Parathyroid adenoma (tissue), 2 donors: Measurements from ENCODE around the gene TMX2.

Source experiments
- H2AFZ ChIP-seq: fragments of 300-600 bp; sonication (generic); one replicate; pipeline ENCODE4 v1.7.0; 2017; ENCODE audit warnings: antibody characterized with exemption, mild to moderate bottlenecking
- H3K27ac ChIP-seq: fragments of 300-600 bp; sonication (generic); one replicate; pipeline ENCODE4 v1.7.0; 2017
- H3K27me3 ChIP-seq: fragments of 300-600 bp; sonication (generic); one replicate; pipeline ENCODE4 v1.7.0; 2017; ENCODE audit warnings: low read length; ENCODE audit not compliant: control insufficient read depth, insufficient read depth
- H3K36me3 ChIP-seq: fragments of 300-600 bp; sonication (generic); one replicate; pipeline ENCODE4 v1.7.0; 2017; ENCODE audit warnings: low read length; ENCODE audit not compliant: control insufficient read depth, insufficient read depth
- H3K4me1 ChIP-seq: fragments of 300-600 bp; sonication (generic); one replicate; pipeline ENCODE4 v1.7.0; 2017; ENCODE audit warnings: control low read depth
- H3K4me2 ChIP-seq: fragments of 300-600 bp; sonication (generic); one replicate; pipeline ENCODE4 v1.7.0; 2017; ENCODE audit warnings: low read length
- H3K4me3 ChIP-seq: fragments of 300-600 bp; sonication (generic); one replicate; pipeline ENCODE4 v1.7.0; 2017; ENCODE audit warnings: low read depth, low read length
- H3K79me2 ChIP-seq: fragments of 300-600 bp; sonication (generic); one replicate; pipeline ENCODE4 v1.7.0; 2017; ENCODE audit warnings: control low read depth
- H3K9ac ChIP-seq: fragments of 300-600 bp; sonication (generic); one replicate; pipeline ENCODE4 v1.7.0; 2017; ENCODE audit warnings: mild to moderate bottlenecking
- H3K9me3 ChIP-seq: fragments of 300-600 bp; sonication (generic); one replicate; pipeline ENCODE4 v1.7.0; 2017; ENCODE audit warnings: low read length; ENCODE audit not compliant: control insufficient read depth
- CTCF ChIP-seq: fragments of 300-600 bp; sonication (generic); IDR thresholded peaks from one replicate; pipeline ENCODE4 v1.7.0; 2017; ENCODE audit warnings: antibody characterized with exemption, mild to moderate bottlenecking
- donor health status: primary hyperparathyroidism.

The TMX2 gene

GRCh38 chr11:57667736-57668433 is 44.5 kb upstream of the TMX2 start, which contains the start of gene ZDHHC5:
TSS of gene ZDHHC5 (plus strand) at chr11:57668114. CDS start at chr11:57673091, 4,977 bp downstream.
- H3K9me3 ChIP-seq, result no peaks in the 10 kb centered on the region
- peaks cover 2% of the 10 kb centered on the region for H3K4me1 ChIP-seq
- H3K4me2 ChIP-seq, result peak within 1 kb of the TSS; percentile 86
- peaks cover 10% of the 10 kb centered on the region for H3K79me2 ChIP-seq
- peak within 1 kb of the TSS; percentile 72 for H3K9ac ChIP-seq
- no peaks in the 10 kb centered on the region for H3K36me3 ChIP-seq
- peak; percentile 29 for TF ChIP-seq CTCF
- no peaks in the 10 kb centered on the region for H3K27me3 ChIP-seq
- peak within 1 kb of the TSS; percentile 91 for H2AFZ ChIP-seq
- H3K27ac ChIP-seq, result peak within 1 kb of the TSS; percentile 99
- H3K4me3 ChIP-seq, result peak within 1 kb of the TSS; percentile 83

GRCh38 chr11:57668434-57668782 is 44.0 kb upstream of the TMX2 start:
- TF ChIP-seq CTCF, result no peak
- Histone ChIP-seq H3K4me2 (peak overlapping the region; percentile 64), H3K27me3 (no peaks in the 10 kb centered on the region), H3K4me1 (peaks cover 2% of the 10 kb centered on the region), H3K4me3 (peak overlapping the region; percentile 83), H3K9ac (peak overlapping the region; percentile 72), H3K79me2 (peaks cover 15% of the 10 kb centered on the region), H3K27ac (peak overlapping the region; percentile 99), H3K9me3 (no peaks in the 10 kb centered on the region), H2AFZ (peak overlapping the region; percentile 91), H3K36me3 (no peaks in the 10 kb centered on the region)

- Histone ChIP-seq H3K36me3 (no peaks in the 10 kb centered on the region), H2AFZ (no peak overlapping the region), H3K4me2 (no peak overlapping the region), H3K4me3 (no peak overlapping the region), H3K27me3 (no peaks in the 10 kb centered on the region), H3K9me3 (no peaks in the 10 kb centered on the region), H3K4me1 (peaks cover 5% of the 10 kb centered on the region), H3K9ac (no peak overlapping the region), H3K79me2 (peaks cover 32% of the 10 kb centered on the region), H3K27ac (no peak overlapping the region)
- TF ChIP-seq CTCF, result no peak
Observed at GRCh38 chr11:57674251-57674650, 38.1 kb upstream of the TMX2 start.

- Histone ChIP-seq H2AFZ (no peak overlapping the region), H3K4me2 (peak overlapping the region; percentile 42), H3K27ac (no peak overlapping the region), H3K27me3 (no peaks in the 10 kb centered on the region), H3K4me3 (peak overlapping the region; percentile 11), H3K36me3 (no peaks in the 10 kb centered on the region), H3K79me2 (peaks cover 38% of the 10 kb centered on the region), H3K4me1 (peaks cover 5% of the 10 kb centered on the region), H3K9ac (no peak overlapping the region), H3K9me3 (no peaks in the 10 kb centered on the region)
- no peak for TF ChIP-seq CTCF
Observed at GRCh38 chr11:57675176-57675941, 37.0 kb upstream of the TMX2 start.
